Measurements from ENCODE around the gene KITLG. TPM values are rescaled to one million over a fixed set of nuclear protein-coding genes. Genes with fewer than 3 reads are reported as not detected.

KITLG gene
- total and polyA plus RNA-seq, 2 experiments from 2014 or later, result 3.1 to 10.7 TPM

DNA sequence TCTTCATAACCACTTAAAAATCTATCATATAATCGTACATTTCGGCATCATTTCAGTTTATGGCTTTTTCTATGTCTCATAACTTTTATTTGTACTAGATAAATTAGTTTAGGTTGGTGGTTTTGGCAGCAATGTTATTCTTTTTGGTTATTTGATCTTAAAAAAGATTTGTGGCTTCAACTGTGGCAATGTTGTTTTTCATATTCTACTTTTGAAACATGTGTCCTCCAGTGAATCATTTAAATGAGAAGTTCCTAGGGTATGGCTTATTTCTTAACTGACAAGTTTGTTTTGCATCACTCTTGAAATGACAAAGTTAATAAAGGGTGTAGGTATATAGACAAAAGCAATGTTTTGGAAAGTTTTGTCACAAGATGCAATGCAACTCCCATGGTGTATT lies 11.1 kb upstream of the KITLG start (continued):
- TF ChIP-seq, protein P1, sequence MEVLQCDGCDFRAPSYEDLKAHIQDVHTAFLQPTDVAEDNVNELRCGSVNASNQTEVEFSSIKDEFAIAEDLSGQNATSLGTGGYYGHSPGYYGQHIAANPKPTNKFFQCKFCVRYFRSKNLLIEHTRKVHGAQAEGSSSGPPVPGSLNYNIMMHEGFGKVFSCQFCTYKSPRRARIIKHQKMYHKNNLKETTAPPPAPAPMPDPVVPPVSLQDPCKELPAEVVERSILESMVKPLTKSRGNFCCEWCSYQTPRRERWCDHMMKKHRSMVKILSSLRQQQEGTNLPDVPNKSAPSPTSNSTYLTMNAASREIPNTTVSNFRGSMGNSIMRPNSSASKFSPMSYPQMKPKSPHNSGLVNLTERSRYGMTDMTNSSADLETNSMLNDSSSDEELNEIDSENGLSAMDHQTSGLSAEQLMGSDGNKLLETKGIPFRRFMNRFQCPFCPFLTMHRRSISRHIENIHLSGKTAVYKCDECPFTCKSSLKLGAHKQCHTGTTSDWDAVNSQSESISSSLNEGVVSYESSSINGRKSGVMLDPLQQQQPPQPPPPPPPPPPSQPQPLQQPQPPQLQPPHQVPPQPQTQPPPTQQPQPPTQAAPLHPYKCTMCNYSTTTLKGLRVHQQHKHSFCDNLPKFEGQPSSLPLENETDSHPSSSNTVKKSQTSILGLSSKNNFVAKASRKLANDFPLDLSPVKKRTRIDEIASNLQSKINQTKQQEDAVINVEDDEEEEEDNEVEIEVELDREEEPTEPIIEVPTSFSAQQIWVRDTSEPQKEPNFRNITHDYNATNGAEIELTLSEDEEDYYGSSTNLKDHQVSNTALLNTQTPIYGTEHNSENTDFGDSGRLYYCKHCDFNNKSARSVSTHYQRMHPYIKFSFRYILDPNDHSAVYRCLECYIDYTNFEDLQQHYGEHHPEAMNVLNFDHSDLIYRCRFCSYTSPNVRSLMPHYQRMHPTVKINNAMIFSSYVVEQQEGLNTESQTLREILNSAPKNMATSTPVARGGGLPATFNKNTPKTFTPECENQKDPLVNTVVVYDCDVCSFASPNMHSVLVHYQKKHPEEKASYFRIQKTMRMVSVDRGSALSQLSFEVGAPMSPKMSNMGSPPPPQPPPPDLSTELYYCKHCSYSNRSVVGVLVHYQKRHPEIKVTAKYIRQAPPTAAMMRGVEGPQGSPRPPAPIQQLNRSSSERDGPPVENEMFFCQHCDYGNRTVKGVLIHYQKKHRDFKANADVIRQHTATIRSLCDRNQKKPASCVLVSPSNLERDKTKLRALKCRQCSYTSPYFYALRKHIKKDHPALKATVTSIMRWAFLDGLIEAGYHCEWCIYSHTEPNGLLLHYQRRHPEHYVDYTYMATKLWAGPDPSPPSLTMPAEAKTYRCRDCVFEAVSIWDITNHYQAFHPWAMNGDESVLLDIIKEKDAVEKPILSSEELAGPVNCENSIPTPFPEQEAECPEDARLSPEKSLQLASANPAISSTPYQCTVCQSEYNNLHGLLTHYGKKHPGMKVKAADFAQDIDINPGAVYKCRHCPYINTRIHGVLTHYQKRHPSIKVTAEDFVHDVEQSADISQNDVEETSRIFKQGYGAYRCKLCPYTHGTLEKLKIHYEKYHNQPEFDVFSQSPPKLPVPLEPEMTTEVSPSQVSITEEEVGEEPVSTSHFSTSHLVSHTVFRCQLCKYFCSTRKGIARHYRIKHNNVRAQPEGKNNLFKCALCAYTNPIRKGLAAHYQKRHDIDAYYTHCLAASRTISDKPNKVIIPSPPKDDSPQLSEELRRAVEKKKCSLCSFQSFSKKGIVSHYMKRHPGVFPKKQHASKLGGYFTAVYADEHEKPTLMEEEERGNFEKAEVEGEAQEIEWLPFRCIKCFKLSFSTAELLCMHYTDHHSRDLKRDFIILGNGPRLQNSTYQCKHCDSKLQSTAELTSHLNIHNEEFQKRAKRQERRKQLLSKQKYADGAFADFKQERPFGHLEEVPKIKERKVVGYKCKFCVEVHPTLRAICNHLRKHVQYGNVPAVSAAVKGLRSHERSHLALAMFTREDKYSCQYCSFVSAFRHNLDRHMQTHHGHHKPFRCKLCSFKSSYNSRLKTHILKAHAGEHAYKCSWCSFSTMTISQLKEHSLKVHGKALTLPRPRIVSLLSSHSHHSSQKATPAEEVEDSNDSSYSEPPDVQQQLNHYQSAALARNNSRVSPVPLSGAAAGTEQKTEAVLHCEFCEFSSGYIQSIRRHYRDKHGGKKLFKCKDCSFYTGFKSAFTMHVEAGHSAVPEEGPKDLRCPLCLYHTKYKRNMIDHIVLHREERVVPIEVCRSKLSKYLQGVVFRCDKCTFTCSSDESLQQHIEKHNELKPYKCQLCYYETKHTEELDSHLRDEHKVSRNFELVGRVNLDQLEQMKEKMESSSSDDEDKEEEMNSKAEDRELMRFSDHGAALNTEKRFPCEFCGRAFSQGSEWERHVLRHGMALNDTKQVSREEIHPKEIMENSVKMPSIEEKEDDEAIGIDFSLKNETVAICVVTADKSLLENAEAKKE (CRISPR knock-in tag; IDR thresholded peaks at IDR 0.05), result no peak
- TF ChIP-seq EZH2phosphoT487 (IDR thresholded peaks at IDR 0.05; ENCODE audit: unreplicated experiment) (no peak), JUNB (IDR thresholded peaks at IDR 0.05; ENCODE audit: unreplicated experiment) (no peak), EZH2 (IDR thresholded peaks at IDR 0.05; ENCODE audit: low read depth, unreplicated experiment) (no peak), CTCF (conservative IDR thresholded peaks at IDR 0.05; ENCODE audit: low read depth in 2 of 2) (no peak)

DNA sequence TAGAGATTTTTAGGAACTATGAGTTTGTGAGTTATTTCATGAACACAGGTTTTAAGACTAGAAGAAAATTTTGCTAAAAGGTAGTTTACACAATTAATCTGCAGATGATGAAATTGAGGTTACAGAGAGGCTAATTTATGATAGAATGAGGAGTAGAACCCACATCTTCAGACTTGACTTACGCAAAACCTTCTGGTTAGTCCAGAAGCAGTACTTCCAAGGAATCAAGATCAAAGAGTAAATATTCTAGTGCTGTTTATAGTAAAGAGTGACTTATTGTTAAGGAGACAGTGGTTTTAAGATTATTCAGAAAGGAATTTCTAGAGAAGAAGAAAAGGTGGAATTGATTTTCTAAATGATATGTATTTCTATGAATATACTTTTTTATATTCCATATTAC lies 10.6 kb upstream of the KITLG start:
- H3K9me2 ChIP-seq (ENCODE audit: insufficient read depth), result no peaks in the 10 kb centered on the region
- Mint-ChIP-seq H3K27ac (no peak overlapping the region), H3K4me1 (no peaks in the 10 kb centered on the region), H3K27me3 (ENCODE audit: insufficient read depth, low read depth, poor library complexity) (peaks cover 3% of the 10 kb centered on the region), H3K4me3 (no peak overlapping the region), H3K9me3 (peaks cover 17% of the 10 kb centered on the region), H3K36me3 (ENCODE audit: low read depth) (peaks cover 20% of the 10 kb centered on the region)
- no peaks in the 10 kb centered on the region for H3F3A ChIP-seq (replicated peaks; ENCODE audit: low read depth)
- H2AFZ ChIP-seq, result no peak overlapping the region
- no peaks in the 10 kb centered on the region for H3K79me2 ChIP-seq (replicated peaks; ENCODE audit: insufficient read depth)
- DNase-seq (ENCODE audit: low spot score), result no peak
- H4K20me1 ChIP-seq (replicated peaks; ENCODE audit: insufficient read depth), result no peaks in the 10 kb centered on the region
- H3K27me3 ChIP-seq (ENCODE audit: insufficient read depth), result no peaks in the 10 kb centered on the region
- peaks cover 8% of the 10 kb centered on the region; the same call in 1 of the 2 replicates for H3K36me3 ChIP-seq (ENCODE audit: insufficient read depth)
- H3K4me2 ChIP-seq, result no peak overlapping the region
- H3K4me3 ChIP-seq, result no peak overlapping the region
- no peak for ATAC-seq
- no peaks in the 10 kb centered on the region for H3K4me1 ChIP-seq (ENCODE audit: insufficient read depth)
- no peak overlapping the region for H3K27ac ChIP-seq (ENCODE audit: low read depth)
- TF ChIP-seq STAT1 (IDR thresholded peaks at IDR 0.05; ENCODE audit: unreplicated experiment) (no peak), CTCF (conservative IDR thresholded peaks at IDR 0.05; ENCODE audit: low read depth in 2 of 2) (no peak)
- TF ChIP-seq, protein P2, sequence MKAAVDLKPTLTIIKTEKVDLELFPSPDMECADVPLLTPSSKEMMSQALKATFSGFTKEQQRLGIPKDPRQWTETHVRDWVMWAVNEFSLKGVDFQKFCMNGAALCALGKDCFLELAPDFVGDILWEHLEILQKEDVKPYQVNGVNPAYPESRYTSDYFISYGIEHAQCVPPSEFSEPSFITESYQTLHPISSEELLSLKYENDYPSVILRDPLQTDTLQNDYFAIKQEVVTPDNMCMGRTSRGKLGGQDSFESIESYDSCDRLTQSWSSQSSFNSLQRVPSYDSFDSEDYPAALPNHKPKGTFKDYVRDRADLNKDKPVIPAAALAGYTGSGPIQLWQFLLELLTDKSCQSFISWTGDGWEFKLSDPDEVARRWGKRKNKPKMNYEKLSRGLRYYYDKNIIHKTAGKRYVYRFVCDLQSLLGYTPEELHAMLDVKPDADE (IDR thresholded peaks at IDR 0.05), result no peak

All from GM23338 (cell line).